ENCODE results near the gene SERINC5.

The SERINC5 gene

GRCh38 chr5:80103371-80103770 lies 152.5 kb downstream of the SERINC5 start:
- no peak for DNase-seq (ENCODE audit: low read depth, low spot score)

DNA sequence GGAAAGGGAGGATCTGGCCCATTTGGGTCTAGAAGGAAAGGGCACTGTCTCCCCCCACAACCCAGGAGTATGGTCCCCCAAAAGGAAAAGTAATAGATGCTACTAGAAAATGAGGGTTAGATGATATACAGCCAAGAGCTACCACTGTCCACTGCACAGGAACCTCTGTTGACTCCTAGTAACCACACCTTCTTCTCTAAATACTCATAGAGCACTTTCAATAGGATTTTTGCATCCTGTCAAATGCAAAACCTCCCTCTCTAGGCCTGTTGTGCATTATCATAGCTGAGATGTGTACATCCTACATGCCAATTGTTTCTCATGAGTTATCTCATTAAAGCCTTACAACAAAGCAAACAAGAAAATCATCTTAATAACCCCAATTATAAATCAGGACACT lies 153.9 kb downstream of the SERINC5 start:
- no peak for DNase-seq (ENCODE audit: low read depth, low spot score)

GRCh38 chr5:80097451-80097850 lies 158.4 kb downstream of the SERINC5 start:
- peak; percentile 59 for DNase-seq (ENCODE audit: low read depth, low spot score)

GRCh38 chr5:80094236-80094738 lies 161.6 kb downstream of the SERINC5 start:
- no peak for DNase-seq (ENCODE audit: low read depth, low spot score)

GRCh38 chr5:80093796-80094195 lies 162.1 kb downstream of the SERINC5 start:
- DNase-seq (ENCODE audit: low read depth, low spot score): peak; percentile 81

DNA sequence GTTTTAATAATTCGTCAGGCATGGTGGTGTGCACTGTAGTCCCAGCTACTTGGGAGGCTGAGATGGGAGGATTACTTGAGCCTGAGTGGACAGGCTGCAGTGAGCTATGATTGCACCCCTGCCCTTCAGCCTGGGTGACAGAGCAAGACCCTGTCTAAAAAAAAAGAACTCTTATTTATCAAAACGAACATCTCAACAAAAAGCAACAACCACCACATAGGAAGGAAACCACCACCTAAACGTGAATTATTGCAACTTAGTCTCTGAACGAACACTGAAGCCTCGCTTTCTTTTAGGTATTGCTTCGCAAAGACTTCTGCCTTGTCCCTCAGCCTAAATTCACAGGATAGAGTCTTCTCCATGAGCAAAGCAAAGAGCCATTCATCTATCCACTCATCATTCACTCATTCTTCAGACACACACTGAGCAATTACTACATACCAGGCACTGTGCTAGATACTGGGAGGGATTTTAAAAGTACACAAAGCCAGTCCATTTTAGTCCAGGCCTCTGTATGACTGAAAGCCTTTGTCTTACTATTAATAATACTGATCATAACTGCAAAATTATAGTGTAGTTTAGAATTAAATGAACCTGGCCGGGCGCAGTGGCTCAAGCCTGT lies 163.3 kb downstream of the SERINC5 start:
- DNase-seq (ENCODE audit: low read depth, low spot score): no peak

- DNase-seq (ENCODE audit: low read depth, low spot score): peak; percentile 63
Observed at GRCh38 chr5:80091792-80092192, 164.1 kb downstream of the SERINC5 start.

GRCh38 chr5:80090884-80091166 lies 165.0 kb downstream of the SERINC5 start:
- DNase-seq (ENCODE audit: low read depth, low spot score): peak; percentile 39

DNA sequence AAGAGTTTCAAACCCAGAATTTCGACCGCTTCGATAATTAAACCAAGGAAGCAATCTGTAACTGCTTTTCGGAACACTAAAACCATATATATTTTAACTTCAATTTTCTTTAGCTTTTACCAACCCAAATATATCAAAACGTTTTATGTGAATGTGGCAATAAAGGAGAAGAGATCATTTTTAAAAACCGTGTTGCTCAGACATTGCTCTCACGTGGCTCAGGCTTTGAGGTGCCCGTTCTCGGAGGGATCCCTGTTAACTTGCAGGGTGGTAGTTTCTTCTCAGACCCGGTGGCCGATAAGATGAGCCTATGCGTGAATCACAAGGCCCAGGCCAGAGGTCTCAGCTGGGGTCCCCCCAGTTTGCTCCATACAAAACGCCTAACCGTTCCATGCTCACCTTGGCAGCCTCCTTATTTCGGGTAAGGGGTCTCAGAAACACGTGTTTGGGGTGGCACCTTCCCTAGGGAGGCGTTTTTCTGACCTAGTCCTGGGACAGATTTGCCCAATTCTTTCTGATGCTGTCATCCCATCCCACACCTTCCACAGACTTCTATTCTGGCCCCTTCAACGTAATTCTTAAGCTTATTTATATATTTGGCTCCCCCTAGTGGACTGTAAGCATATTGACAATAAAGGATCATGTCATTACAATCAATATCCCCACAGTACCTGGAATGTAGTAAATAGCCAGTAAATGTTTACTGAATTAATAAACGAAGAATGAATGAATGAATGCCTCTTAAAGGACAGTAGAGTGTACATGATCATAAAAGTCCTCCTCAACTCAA lies 172.6 kb downstream of the SERINC5 start:
- DNase-seq (ENCODE audit: low read depth, low spot score): peak; percentile 50

DNA sequence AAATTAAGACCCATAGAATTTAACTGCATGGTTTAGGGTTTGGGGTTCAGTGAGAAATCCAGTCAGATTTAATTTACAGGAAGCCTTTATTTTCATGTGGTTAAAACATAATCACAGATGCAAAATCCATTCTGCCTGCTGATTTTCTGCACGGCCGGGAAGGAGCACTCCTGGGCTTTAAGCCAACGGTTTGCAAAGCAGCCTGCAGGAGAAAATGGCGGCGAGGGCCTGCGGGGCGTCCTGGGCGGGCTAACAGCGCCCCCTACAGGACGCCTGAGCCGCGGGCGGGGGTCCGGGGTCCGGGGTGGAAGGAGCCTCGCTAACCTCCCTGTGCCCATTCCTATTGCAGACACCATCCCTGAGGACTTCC lies 173.1 kb downstream of the SERINC5 start:
- peak; percentile 86 for DNase-seq (ENCODE audit: low read depth, low spot score)

GRCh38 chr5:80082281-80082680 lies 173.6 kb downstream of the SERINC5 start:
- DNase-seq (ENCODE audit: low read depth, low spot score): no peak

- DNase-seq (ENCODE audit: low read depth, low spot score): no peak
Observed at GRCh38 chr5:80078921-80079320, 176.9 kb downstream of the SERINC5 start.

DNA sequence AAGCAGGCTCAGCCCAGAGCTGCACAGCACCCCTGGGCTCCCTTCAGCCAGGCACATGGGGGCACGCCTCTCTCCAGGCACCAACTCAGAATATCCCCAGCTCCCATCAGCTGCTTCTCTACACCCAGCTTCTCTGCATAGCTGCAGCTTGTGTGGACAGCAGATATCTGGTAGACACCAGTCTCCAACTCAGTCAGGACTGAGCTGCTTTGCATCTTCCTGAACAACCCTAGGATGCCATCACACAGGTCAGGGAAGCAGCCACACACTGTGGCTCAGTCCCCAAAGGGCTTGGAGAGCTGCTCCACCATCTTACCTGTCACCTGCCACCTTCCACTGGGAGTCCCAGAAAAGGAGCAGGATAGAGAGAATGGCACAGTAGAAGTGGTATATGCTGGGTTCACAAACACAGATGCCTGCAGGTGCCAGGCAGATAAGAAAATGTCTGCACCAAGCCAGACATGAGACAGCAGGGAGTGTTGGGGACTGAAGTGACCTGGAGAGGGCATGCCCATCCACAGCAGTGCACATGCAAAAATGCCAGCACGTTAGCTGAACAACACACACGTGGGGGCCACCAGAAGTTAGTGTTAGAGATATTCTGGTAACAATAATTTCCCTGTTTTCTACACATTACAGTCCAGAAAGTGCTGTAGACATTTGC lies 178.7 kb downstream of the SERINC5 start:
- DNase-seq (ENCODE audit: low read depth, low spot score): no peak

DNA sequence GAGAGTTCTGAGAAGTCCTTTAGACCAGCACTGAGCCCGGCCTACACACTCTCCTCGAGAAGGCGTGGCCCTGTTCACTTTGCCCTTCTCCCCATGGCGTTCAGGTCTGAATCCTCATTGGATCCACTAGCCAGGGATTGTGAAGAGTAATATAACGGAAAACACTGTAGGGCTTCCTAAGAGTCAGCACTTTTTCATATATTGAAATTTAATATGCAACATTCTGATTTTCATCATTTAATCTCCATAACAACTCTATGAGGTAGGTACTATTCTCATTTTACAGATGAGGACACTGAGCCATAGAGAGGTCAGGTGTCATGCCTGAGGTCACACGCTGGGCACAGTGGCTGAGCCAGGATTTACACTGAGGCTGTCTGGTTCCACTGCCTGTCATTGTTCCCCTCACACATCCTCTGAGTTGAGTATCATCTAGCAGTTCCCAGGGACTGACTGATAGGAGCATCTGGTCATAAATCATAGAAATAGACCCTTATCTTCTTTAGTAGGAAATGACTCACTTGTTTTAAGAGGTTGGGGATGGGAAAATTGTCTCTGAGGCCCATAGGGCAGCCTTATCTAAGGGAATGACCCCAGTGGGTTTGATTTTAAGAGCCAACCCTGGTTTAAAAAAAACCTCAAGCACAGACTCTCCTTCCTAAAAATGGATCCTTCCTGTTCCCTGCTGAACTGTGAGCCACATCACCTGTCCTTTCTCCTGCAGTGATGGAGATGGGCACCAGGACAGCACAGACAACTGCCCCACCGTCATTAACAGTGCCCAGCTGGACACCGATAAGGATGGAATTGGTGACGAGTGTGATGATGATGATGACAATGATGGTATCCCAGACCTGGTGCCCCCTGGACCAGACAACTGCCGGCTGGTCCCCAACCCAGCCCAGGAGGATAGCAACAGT lies 179.5 kb downstream of the SERINC5 start:
- DNase-seq (ENCODE audit: low read depth, low spot score): no peak

DNA sequence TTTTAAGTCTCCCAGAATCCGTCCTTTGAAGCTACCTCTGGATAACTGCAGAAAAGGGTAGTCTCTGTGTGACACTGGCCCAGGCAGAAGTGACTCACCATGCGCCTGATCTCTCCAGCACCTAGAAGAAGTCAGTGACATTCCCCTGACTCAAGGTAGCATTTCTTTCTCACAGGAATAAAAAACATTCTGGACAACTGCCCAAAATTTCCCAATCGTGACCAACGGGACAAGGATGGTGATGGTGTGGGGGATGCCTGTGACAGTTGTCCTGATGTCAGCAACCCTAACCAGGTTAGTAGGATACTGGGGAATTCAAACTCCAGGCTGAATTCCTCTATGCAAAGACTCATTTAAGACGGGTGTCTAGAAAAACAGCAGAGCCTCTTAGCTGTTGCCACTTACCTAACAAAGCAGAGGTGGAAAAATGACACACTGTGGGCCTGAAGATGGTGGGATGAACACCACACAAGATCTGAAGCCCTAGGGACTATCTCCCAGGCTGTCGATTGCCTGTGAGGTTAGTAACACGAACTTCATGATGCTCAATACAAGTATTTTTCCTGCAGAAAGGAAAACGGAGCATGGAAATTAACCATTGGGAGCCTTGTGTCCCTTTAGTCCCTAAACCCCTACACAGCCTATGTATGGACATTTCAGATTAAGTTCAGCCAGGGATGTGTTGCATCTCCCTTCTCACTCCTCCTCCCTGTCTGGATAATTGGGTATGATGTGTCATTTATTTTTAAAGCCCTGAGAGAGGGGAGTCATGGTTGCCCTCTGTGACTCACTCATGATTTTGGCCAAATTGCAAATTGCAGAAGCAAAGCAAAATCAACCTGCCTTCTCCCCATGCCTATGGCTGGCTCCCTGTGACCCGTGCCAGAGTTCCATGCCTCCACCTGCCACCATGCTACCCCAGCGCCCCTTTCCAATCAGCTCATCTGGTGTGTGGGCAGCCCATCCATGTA lies 183.5 kb downstream of the SERINC5 start:
- DNase-seq (ENCODE audit: low read depth, low spot score): no peak

DNA sequence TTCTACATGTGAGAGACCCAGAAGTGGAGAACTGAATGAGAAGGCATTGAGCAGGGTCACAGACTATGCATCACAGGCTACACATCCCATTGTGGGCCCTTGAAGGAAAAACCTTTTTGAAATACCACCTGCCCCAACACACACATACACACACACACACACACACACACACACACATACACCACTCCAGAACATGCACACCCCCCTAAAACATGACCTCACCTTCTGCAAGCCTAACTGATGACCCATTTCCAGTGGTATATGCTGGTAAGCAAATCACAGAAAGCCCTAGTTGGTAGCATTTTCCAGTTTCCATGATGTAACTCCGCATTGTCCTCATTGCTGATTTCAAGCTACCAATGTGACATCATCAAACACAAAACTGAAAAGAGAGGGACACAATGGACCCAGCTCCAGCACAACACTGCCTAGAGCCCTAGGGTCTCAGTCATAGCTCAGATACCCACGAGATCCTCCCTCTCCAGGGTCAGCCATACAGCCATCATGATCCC lies 184.3 kb downstream of the SERINC5 start:
- no peak for DNase-seq (ENCODE audit: low read depth, low spot score)

DNA sequence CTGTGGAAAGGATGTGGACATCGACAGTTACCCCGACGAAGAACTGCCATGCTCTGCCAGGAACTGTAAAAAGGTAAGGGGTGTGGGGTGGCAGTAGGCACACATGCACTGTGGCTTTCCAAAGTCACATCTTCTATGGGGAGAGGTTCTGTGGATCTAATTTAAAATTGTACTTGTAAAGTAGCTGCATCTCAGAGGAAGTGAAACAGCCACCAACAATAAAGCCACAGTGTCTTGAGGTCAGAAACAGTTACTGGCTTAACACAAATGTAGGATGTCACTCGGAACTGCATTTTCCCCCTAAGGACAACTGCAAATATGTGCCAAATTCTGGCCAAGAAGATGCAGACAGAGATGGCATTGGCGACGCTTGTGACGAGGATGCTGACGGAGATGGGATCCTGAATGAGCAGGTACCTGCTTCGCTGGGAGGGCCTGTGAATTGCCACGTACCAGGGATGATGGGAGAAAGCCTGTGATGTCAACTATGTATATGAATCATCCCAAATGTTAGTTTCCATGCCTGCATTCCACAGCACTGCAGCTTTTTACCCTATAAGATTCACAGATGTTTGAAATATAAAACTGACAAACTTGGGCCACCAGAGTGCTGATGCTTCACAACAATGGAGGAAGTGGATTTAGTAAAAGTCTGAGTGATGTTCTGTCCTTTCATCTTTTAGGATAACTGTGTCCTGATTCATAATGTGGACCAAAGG lies 185.4 kb downstream of the SERINC5 start:
- no peak for DNase-seq (ENCODE audit: low read depth, low spot score)

- DNase-seq (ENCODE audit: low read depth, low spot score): no peak
Observed at GRCh38 chr5:80069918-80070318, 185.9 kb downstream of the SERINC5 start.

DNA sequence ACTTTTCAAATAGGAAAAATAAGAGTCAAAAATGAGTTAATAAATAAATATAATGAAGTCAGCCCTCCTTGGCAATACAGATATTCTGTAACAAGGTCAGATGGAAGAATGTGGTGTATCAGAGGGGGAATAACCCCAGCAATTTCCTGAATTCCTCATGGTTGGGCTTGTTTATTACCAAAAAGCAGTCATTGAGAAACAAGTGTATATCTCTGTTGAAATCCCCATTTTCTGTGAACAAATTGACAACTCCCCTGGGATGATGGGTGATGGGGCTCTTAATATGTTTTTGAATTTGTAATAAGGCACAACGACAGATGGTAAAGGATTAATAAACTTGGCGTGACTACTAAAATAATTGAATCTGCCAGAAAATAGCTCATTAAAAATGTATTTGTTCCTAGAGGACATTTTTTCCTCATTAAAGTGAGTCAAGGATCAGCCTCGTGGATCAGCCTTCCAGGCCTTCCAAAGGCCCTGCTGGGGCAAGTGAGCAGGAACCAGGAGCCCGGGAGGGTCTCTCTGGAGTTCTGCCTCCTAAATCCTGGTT lies 186.5 kb downstream of the SERINC5 start:
- DNase-seq (ENCODE audit: low read depth, low spot score): no peak

Data from ELF-1 (cell line).